GDM1 (cell line): ENCODE results near the gene SPATA24.
"Not testable (repeated sequence)": the region's sequence is repeated elsewhere in the genome, so short reads cannot be mapped to it uniquely, and the experiment has no call there.

Experiments used
- DNase-seq: peaks from one replicate; lab custom pipeline; 2025; lab: John Stamatoyannopoulos, UW

Gene SPATA24

DNA sequence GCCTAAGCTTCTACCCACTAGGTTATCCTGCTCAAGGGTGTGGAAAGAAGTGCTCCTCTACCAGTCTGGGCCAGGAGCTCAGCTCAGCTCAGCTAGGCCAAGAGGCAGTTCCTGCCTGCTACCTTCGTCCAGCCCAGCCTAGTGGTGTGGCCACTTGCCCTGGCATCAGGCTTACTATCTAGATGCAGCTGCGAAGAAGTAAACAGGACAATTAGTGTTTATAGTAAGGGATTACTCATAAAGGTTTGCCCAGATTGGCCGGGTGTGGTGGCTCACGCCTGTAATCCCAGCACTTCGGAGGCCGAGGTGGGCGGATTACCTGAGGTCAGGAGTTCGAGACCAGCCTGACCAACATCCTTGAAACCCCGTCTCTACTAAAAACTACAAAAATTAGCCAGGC lies 12.8 kb upstream of the SPATA24 start:
- DNase-seq = no peak

- DNase-seq = no peak
Observed at GRCh38 chr5:139415869-139416268, 12.0 kb upstream of the SPATA24 start.

DNA sequence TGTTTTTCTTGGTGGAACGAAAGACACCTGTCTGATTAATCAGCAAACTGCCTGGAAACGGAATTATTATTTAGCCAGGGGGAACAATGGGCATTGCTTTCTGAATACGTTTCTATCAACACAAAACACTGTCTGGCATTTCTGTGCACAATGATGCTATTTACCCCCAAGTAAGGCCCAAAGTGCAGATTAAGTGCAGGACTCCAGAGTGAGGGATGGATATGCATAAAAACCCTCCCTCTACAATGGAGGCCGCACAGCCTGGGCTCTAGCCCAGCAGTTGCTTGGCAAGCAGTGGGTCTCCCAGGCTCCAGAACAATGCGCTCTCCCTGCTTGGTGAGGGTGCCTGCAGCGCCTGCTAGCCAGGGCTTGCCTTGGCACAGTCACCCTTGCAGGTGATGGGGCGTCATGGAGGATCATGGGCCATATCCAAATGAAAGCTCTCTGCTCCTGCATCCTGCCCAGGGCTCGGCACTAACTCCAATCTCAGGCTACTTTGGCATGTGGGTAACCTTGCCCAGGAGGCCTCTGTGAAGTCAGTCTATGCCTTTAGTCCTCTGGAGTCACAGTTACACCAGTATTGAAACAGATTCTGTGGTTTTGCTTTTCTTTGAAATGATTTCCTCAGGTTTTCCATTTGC lies 11.5 kb upstream of the SPATA24 start:
- no peak for DNase-seq

GRCh38 chr5:139414581-139415130 lies 10.8 kb upstream of the SPATA24 start:
- no peak for DNase-seq

- DNase-seq = no peak
Observed at GRCh38 chr5:139413963-139414362, 10.1 kb upstream of the SPATA24 start.

GRCh38 chr5:139413153-139413552 lies 9.3 kb upstream of the SPATA24 start:
- DNase-seq = no peak

GRCh38 chr5:139410993-139411828 lies 7.3 kb upstream of the SPATA24 start:
- DNase-seq = no peak

DNA sequence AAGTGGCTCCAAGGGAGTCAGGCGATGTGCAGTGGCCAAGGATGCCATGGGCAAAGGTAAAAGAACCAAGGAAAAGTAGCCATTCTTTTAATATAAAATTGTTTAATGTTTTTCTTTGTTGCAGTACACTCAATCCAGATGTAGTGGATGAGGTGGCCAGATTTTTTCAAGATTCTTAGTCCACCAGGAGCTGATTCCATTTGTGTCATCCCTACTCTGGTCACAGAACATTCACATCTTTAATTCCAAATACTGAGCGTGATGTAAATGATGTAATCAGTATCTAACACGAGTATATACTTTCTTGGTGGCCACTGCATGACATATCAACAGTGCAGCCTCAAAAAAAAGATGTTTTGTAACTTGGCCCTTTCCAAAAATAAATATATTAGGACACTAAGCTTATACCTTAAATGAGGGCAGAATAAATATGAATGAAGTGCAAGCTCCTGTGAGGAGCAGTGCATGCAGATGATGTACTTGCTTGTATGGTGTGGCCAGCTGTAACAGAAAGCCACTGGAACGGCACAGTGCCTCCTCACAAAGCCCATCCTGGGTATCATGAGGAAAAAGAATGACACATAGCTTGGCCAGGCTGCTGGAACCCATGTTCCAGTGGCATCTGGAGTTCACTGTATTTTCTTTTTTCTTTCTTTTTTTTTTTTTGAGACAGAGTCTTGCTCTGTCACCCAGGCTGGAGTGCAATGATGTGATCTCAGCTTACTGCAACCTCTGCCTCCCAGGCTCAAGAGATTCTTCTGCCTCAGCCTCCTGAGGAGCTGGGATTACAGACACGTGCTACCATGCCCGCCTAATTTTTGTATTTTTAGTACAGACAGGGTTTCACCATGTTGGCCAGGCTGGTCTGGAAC lies 6.5 kb upstream of the SPATA24 start:
- DNase-seq = no peak

DNA sequence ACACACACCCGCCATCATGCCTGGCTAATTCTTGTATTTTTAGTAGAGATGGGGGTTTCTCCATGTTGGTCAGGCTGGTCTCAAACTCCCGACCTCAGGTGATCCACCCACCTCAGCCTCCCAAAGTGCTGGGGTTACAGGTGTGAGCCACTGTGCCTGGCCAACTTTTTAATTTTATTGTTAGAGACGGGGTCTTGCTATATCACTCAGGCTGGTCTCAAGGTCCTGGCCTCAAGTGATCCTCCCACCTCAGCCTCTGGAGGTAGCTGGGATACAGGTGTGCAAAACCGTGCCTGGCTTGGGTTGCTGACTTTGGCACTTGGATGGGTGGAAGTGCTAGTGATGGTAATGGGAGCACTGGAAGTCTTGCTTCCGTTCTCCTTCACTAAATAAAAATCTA lies 5.2 kb upstream of the SPATA24 start:
- DNase-seq = not testable (repeated sequence)

- DNase-seq = no peak
Observed at GRCh38 chr5:139408191-139408590, 4.3 kb upstream of the SPATA24 start.

- DNase-seq = no peak
Observed at GRCh38 chr5:139407517-139407916, 3.6 kb upstream of the SPATA24 start.

GRCh38 chr5:139406963-139407362 lies 3.1 kb upstream of the SPATA24 start:
- DNase-seq = no peak

- no peak for DNase-seq
Observed at GRCh38 chr5:139404484-139404840, 573 bp upstream of the SPATA24 start.

DNA sequence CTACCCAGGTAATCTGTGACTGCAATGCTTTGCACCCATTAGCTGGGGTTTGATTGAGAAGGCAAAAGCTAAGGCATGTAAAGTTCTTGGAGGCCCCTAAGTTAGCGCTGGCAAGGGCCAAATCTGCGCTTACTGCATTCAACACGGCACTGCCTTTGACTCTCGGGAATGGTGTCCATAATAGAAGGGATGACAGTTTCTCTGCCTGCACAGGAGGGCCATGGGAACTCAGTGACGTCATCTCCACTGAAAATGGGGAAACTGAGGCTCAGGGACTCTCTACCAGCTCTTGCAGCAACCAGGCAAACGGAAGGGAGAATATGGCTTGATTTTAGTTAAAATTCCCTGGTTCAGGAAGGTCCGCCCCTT lies 487 bp downstream of the SPATA24 start:
- no peak for DNase-seq

GRCh38 chr5:139402561-139403158 lies 1.2 kb downstream of the SPATA24 start:
- no peak for DNase-seq

DNA sequence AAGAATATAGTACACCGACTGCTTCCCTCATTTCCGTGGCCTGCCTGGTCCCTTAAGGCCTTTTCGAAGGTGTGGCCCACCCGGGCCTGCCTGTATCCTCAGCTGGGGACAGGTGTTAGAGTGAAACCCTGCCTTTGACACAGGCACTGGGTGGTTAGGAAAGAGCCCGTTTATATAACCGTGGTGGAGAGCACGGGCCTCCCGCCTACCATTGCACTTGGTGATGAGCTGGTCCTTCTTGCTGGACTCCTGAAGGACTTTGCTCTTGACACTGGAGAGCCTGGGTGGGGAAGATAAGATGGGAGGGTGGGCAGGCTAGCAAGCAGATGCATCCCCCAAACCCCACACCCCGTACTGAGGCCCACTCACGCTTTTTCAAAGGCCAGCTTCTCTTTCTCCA lies 2.3 kb downstream of the SPATA24 start:
- no peak for DNase-seq

DNA sequence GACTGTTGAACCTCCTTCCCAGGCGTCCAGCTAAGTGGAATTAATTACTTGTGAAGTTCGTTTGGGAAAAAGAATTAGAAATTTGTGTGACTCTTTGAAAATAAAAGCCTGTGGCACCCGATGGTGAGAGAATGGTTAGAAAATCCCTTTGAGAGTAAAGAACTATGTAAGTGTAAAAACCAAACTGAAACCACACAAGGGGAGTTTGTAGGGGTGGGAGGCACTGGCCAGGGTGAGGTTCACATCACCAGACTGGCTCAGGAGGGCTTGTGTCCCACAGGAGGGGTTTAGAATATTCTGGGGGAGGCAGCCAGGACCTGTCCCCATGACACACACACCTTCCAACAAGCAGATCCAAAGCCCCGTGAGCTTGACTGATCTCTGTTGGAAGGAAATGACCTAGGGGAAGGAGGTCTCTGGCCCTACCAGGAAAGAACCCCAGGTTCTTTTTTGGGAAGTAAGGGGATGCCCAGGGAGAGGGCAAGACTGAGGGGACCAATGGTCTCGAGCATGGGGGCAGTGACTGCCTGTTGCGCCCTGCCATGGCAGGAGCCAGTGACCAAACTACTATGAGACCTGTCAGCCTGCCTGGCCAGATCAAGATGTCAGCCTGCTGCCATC lies 4.3 kb downstream of the SPATA24 start:
- no peak for DNase-seq

GRCh38 chr5:139397921-139398320 lies 6.0 kb downstream of the SPATA24 start:
- DNase-seq = no peak

- DNase-seq = no peak
Observed at GRCh38 chr5:139396691-139397090, 7.2 kb downstream of the SPATA24 start.

DNA sequence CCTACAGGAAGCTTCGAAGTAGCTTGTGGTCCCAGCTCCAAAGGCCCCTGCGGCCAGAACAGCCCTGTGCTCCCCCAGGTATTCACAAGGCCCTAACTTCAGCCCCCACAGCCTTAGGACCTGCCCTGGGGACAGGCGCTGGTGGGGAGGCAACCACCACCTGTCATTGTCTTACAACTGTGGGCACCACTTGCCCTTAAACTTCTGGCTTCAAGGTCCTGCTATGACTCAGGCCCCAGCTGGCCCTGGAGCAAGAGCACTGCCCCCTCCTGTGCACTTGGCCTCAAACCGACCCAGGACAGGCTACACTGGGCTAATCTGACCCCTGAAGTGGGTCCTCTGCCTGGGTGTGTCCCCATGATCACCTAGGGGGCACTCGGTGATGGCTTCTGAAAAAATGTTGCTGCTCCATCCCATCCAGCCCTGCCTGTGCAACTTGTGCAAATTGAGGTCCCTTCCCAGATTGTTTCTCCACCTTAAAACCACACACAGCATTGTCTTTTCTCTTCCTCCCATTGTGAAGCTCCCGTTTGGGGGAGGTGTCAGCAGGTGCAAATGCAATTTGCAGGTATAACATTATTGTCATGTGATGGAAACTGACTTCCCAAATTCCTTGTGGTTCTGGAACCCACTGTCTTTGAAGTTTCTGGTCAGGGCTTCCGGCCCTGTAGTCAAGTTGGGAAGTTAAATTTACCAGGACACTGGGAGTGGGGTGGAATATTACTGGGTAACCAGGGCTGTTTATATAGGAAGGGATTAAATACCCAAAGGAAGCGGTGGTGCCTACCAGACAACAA lies 7.8 kb downstream of the SPATA24 start:
- DNase-seq = no peak
